ENCODE data around the gene GLS.

The GLS gene

DNA sequence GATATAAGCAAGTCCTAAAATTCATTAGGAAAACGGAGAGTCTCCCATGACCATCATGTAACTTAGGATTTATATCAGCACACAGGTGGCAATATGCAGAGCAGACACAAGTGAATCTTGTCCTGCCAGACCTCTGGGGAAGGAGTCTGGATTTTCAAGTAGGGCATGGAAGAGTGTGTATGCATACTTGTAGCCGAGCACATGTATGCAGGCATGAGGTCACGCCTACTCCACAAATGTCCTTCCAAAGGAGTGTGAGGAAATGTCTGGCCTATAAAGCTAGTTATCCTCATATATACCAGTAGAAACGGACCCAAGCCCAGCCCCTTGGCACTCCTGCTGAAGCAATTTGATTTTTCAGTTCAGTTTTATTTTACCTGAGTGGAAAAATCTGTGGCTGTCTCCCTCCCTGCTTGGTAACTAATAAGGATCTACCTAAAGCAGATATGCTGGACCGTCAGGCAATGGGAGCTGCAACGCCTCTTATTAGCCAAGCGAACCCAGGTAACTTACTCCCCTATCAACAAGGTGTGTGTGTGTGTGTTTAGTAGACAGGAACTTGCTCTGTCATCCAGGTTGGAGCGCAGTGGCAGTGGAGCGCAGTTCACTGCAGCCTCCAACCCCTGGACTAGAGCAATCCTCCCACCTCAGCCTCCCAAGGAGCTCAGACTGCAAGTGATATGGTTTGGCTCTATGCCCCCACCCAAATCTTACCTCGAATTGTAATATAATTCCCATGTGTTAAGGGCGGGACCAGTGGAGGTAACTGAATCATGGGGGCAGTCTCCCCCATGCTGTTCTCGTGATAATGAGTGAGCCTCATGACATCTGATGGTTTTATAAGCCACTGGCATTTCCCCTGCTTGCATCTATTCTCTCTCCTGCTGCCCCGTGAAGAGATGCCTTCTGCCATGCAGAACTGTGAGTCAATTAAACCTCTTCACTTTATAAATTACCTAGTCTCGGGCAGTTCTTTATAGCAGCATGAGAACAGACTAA, 130.6 kb downstream of the GLS start:
- TF ChIP-seq TCF12 (IDR thresholded peaks at IDR 0.05; ENCODE audit: low read depth): no peak
- TF ChIP-seq EGR1 (IDR thresholded peaks at IDR 0.05): no peak

DNA sequence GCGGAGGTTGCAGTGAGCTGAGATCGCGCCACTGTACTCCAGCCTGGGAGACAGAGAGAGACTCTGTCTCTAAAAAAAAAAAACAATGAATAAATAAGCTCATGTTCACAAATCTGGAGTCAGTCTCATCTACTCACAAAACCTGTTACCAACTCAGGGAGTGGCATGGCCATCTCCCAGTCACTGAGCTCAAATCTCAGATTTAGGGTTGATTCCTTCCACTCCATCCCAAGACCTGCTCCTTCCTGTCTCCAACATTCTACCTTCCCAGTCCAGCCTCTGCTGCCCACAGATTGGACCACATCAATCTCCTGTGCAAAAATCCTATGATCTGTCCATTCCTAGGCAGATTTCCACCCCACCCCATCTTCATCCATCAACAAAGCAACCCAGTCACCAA, 131.7 kb downstream of the GLS start:
- TF ChIP-seq CREB1 (IDR thresholded peaks at IDR 0.05; ENCODE audit: low read depth) (no peak), TAF1 (IDR thresholded peaks at IDR 0.05; ENCODE audit: low read depth) (no peak), TEAD4 (IDR thresholded peaks at IDR 0.05) (no peak), FOXM1 (IDR thresholded peaks at IDR 0.05; ENCODE audit: borderline replicate concordance, low read depth) (no peak), CEBPB (IDR thresholded peaks at IDR 0.05) (no peak)

DNA sequence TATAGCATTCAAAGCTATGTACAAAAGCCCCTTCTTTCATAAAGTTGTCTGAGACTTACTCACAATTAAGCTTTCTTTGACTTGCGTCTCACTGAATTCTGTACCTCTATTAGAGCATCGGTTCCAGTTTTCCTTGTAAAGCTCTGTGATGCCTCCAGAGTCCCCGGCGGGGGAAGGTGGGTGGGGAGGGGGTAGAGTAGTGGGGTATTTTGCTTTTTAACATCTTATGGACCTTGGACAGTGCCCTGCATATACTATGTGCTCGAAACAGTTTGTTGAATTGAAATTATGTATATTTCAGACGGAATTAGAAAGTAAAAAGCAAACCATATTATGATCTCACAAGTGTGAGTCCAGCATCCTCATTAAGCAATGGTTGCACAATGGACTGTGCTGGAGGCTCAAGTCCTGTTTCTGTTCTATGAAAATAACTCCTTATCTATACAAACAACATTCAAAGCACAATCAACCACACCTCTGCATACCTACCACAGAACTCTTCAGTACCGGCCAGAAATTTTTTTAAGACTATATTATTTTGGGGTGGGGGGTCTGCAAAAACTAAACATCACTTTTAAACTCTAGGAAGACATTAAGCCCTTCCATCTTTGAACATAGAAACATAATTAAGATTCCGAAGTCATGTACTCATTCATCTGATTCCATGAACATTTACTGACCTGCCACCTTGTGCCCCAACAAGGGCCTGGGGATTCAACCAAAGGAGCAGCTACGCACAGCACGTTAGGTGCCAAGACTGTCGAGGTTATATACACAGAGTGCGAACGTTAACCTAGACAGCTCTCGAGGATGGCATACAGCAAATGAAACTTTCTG, 132.4 kb downstream of the GLS start:
- no peak for TF ChIP-seq RAD21 (IDR thresholded peaks at IDR 0.05; ENCODE audit: low read depth)
- no peak for TF ChIP-seq NFIC (IDR thresholded peaks at IDR 0.05)
- no peak for TF ChIP-seq TCF12 (IDR thresholded peaks at IDR 0.05; ENCODE audit: low read depth)
- TF ChIP-seq TEAD4 (IDR thresholded peaks at IDR 0.05): no peak
- no peak for TF ChIP-seq YY1 (IDR thresholded peaks at IDR 0.05; ENCODE audit: low read depth)
- no peak for TF ChIP-seq EP300 (IDR thresholded peaks at IDR 0.05; ENCODE audit: borderline replicate concordance)
- TF ChIP-seq, protein P1, sequence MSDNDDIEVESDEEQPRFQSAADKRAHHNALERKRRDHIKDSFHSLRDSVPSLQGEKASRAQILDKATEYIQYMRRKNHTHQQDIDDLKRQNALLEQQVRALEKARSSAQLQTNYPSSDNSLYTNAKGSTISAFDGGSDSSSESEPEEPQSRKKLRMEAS (IDR thresholded peaks at IDR 0.05): no peak
- no peak for TF ChIP-seq EGR1 (IDR thresholded peaks at IDR 0.05)
- no peak for TF ChIP-seq CEBPB (IDR thresholded peaks at IDR 0.05)
- no peak for TF ChIP-seq FOXM1 (IDR thresholded peaks at IDR 0.05; ENCODE audit: borderline replicate concordance, low read depth)
- TF ChIP-seq ZBTB7A (IDR thresholded peaks at IDR 0.05; ENCODE audit: low read depth): no peak
- TF ChIP-seq, protein P2, sequence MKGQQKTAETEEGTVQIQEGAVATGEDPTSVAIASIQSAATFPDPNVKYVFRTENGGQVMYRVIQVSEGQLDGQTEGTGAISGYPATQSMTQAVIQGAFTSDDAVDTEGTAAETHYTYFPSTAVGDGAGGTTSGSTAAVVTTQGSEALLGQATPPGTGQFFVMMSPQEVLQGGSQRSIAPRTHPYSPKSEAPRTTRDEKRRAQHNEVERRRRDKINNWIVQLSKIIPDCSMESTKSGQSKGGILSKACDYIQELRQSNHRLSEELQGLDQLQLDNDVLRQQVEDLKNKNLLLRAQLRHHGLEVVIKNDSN (IDR thresholded peaks at IDR 0.05): no peak
- TF ChIP-seq, protein P3, sequence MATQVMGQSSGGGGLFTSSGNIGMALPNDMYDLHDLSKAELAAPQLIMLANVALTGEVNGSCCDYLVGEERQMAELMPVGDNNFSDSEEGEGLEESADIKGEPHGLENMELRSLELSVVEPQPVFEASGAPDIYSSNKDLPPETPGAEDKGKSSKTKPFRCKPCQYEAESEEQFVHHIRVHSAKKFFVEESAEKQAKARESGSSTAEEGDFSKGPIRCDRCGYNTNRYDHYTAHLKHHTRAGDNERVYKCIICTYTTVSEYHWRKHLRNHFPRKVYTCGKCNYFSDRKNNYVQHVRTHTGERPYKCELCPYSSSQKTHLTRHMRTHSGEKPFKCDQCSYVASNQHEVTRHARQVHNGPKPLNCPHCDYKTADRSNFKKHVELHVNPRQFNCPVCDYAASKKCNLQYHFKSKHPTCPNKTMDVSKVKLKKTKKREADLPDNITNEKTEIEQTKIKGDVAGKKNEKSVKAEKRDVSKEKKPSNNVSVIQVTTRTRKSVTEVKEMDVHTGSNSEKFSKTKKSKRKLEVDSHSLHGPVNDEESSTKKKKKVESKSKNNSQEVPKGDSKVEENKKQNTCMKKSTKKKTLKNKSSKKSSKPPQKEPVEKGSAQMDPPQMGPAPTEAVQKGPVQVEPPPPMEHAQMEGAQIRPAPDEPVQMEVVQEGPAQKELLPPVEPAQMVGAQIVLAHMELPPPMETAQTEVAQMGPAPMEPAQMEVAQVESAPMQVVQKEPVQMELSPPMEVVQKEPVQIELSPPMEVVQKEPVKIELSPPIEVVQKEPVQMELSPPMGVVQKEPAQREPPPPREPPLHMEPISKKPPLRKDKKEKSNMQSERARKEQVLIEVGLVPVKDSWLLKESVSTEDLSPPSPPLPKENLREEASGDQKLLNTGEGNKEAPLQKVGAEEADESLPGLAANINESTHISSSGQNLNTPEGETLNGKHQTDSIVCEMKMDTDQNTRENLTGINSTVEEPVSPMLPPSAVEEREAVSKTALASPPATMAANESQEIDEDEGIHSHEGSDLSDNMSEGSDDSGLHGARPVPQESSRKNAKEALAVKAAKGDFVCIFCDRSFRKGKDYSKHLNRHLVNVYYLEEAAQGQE (IDR thresholded peaks at IDR 0.05; ENCODE audit: low read depth): no peak
- no peak for TF ChIP-seq CREB1 (IDR thresholded peaks at IDR 0.05; ENCODE audit: low read depth)
- no peak for TF ChIP-seq TAF1 (IDR thresholded peaks at IDR 0.05; ENCODE audit: low read depth)

DNA sequence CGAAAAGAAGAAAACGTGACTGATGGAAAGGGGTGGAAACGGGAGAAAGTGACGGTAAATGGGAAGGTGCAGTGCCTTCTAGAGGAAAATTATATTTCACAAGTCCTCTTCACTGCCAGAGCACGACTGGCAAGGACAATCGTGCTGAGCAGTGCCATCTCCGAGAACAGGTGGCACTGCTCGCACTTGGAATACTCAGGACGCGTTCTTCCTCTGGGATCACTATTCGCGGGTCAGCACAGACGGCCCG, 133.0 kb downstream of the GLS start:
- no peak for TF ChIP-seq EGR1 (IDR thresholded peaks at IDR 0.05)
- TF ChIP-seq TAF1 (IDR thresholded peaks at IDR 0.05; ENCODE audit: low read depth): no peak
- TF ChIP-seq NFIC (IDR thresholded peaks at IDR 0.05): no peak
- no peak for TF ChIP-seq YY1 (IDR thresholded peaks at IDR 0.05; ENCODE audit: low read depth)
- no peak for TF ChIP-seq FOXM1 (IDR thresholded peaks at IDR 0.05; ENCODE audit: borderline replicate concordance, low read depth)
- TF ChIP-seq ZBTB7A (IDR thresholded peaks at IDR 0.05; ENCODE audit: low read depth): no peak
- TF ChIP-seq RAD21 (IDR thresholded peaks at IDR 0.05; ENCODE audit: low read depth): no peak
- no peak for TF ChIP-seq CEBPB (IDR thresholded peaks at IDR 0.05)
- no peak for TF ChIP-seq CREB1 (IDR thresholded peaks at IDR 0.05; ENCODE audit: low read depth)
- TF ChIP-seq, protein P2 (IDR thresholded peaks at IDR 0.05): no peak
- no peak for TF ChIP-seq EP300 (IDR thresholded peaks at IDR 0.05; ENCODE audit: borderline replicate concordance)
- TF ChIP-seq, protein P1 (IDR thresholded peaks at IDR 0.05): no peak
- TF ChIP-seq TEAD4 (IDR thresholded peaks at IDR 0.05): no peak
- TF ChIP-seq, protein P3 (IDR thresholded peaks at IDR 0.05; ENCODE audit: low read depth): no peak
- TF ChIP-seq TCF12 (IDR thresholded peaks at IDR 0.05; ENCODE audit: low read depth): no peak

DNA sequence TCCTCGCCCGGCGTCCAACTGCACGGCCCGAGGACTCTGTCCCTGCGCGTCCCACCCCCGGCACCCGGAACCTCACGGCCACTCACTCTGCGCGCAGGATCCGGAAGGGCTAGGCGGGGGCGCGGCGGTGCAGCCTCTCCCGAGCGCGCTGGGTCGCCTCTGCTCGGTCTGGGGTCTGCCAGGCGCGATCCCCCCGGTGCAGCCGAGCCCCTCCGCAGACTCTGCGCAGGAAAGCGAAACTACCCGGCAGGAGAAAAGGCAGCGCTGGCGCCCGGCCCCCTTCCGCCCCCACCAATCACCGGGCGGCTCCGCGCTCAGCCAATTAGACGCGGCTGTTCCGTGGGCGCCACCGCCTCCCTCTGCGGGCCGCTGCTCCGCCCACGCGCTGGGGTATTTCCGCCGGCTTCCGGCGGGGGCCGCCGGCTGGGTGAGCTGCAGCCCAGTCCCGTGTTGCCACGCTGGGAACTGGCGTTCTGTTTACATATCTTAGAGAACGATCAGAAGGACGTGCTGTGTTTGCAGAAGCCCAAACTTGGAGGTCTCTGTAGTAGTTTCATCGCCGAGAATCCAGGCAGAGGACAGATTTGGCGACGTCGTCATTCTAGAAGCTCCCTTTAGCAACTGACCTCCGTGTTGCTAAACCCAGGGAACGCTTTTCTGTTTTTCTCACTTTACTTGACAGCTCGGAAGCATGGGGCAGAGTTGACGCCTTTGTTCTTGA, 133.5 kb downstream of the GLS start, which contains the start of gene STAT1:
Gene STAT1, minus strand, starts transcription at position 240 of the 721 bp plus-strand sequence. CDS start 4,168 bp downstream, outside the sequence.
- no peak for TF ChIP-seq RAD21 (IDR thresholded peaks at IDR 0.05; ENCODE audit: low read depth)
- peak; percentile 76; the same call in 1 of the 2 replicates for TF ChIP-seq FOXM1 (IDR thresholded peaks at IDR 0.05; ENCODE audit: borderline replicate concordance, low read depth)
- TF ChIP-seq EP300 (IDR thresholded peaks at IDR 0.05; ENCODE audit: borderline replicate concordance): peak; percentile 96
- TF ChIP-seq, protein P1 (IDR thresholded peaks at IDR 0.05): peak; percentile 87
- no peak for TF ChIP-seq CREB1 (IDR thresholded peaks at IDR 0.05; ENCODE audit: low read depth)
- TF ChIP-seq ZBTB7A (IDR thresholded peaks at IDR 0.05; ENCODE audit: low read depth): peak; percentile 79; the same call in 1 of the 2 replicates
- TF ChIP-seq, protein P3 (IDR thresholded peaks at IDR 0.05; ENCODE audit: low read depth): no peak; the same call in 1 of the 2 replicates
- no peak; the same call in 1 of the 2 replicates for TF ChIP-seq CEBPB (IDR thresholded peaks at IDR 0.05)
- TF ChIP-seq TCF12 (IDR thresholded peaks at IDR 0.05; ENCODE audit: low read depth): peak; percentile 57; the same call in 1 of the 2 replicates
- TF ChIP-seq, protein P2 (IDR thresholded peaks at IDR 0.05): peak; percentile 56; the same call in 1 of the 2 replicates
- no peak for TF ChIP-seq NFIC (IDR thresholded peaks at IDR 0.05)
- peak; percentile 99 for TF ChIP-seq EGR1 (IDR thresholded peaks at IDR 0.05)
- no peak for TF ChIP-seq YY1 (IDR thresholded peaks at IDR 0.05; ENCODE audit: low read depth)
- TF ChIP-seq TEAD4 (IDR thresholded peaks at IDR 0.05): peak; percentile 49
- peak; percentile 96 for TF ChIP-seq TAF1 (IDR thresholded peaks at IDR 0.05; ENCODE audit: low read depth)

Data from Ishikawa (cell line).